ENCODE data around the gene CFAP20.

- TF ChIP-seq ZNF275 (CRISPR knock-in tag; IDR thresholded peaks at IDR 0.05; ENCODE audit: borderline replicate concordance) (no peak), RCOR2 (CRISPR knock-in tag; IDR thresholded peaks at IDR 0.05) (no peak), CEBPG (CRISPR knock-in tag; IDR thresholded peaks at IDR 0.05) (no peak), CHD2 (IDR thresholded peaks at IDR 0.05; ENCODE audit: low read depth, low read length) (no peak), POLR2A (IDR thresholded peaks at IDR 0.05; ENCODE audit: insufficient read depth in 1 of 2, low read depth in 2 of 2, low read length in 2 of 2) (no peak), NKX3-1 (CRISPR knock-in tag; IDR thresholded peaks at IDR 0.05) (no peak), TFDP2 (CRISPR knock-in tag; IDR thresholded peaks at IDR 0.05) (no peak), CTCF (CRISPR knock-in tag; IDR thresholded peaks at IDR 0.05) (no peak), SMAD1 (CRISPR knock-in tag; IDR thresholded peaks at IDR 0.05; ENCODE audit: borderline replicate concordance, low read depth) (no peak), RFXANK (CRISPR knock-in tag; IDR thresholded peaks at IDR 0.05) (no peak), ZBTB7A (CRISPR knock-in tag; IDR thresholded peaks at IDR 0.05) (no peak), LRRFIP1 (CRISPR knock-in tag; conservative IDR thresholded peaks at IDR 0.05) (no peak)
These were observed 1.5 kb downstream of the CFAP20 start for GRCh38 chr16:58127634-58128033.

All from HepG2 (cell line).